K562 (cell line): ENCODE results near the gene ORC1. TPM values are rescaled to one million over a fixed set of nuclear protein-coding genes. Genes with fewer than 3 reads are reported as not detected.

Source experiments
- ATAC-seq: fragments of 200-7000 bp; cut with Tn5 transposase; 3 replicates; pipeline ENCODE4 v1.9.1; 2020; ENCODE audit warnings: moderate library complexity
- BruUV-seq: library from RNA; stranded (reverse); fragments of 400-500 nt; replicated peaks from 2 replicates; lab custom pipeline; 2021; lab: Mats Ljungman, UMichigan
- CTCF ChIA-PET: fragments of 300-600 bp; formaldehyde crosslinking; extraction: SDS; loops from one replicate; lab custom pipeline; 2021; ENCODE audit warnings: low intra/inter-chr PET ratio; lab: Yijun Ruan, JAX
- POLR2A ChIA-PET: fragments of 300-600, 350-650 bp; sonication (Branson Sonifier 250); formaldehyde crosslinking; extraction: SDS; loops from one replicate; lab custom pipeline; 2021; ENCODE audit warnings: antibody characterized with exemption, inconsistent platforms; lab: Yijun Ruan, JAX
- DNase-seq, 4 experiments: peaks; one replicate each; pipeline versions ENCODE4 v3.0.0 to v3.0.0-alpha.2; 2011 to 2018; ENCODE audit warnings: low spot score in 3 of 4, mixed read lengths in 3 of 4; ENCODE audit errors: extremely low read depth in 1 of 4
- FAIRE-seq: peaks from 2 replicates; lab custom pipeline; 2011; peaks lifted over from hg19 to GRCh38; lab: Jason Lieb, UNC
- H2AFZ ChIP-seq: 2 replicates; pipeline ENCODE4 v1.6.0; 2011; ENCODE audit warnings: low read depth, low read length, control low read depth, inconsistent platforms
- H3K27ac ChIP-seq: fragments of 200-600 bp; 3 replicates; pipeline ENCODE4 v1.8.0; 2011; ENCODE audit warnings: low read depth, mild to moderate bottlenecking, control low read depth, inconsistent platforms, low read length, moderate library complexity, mixed read lengths; ENCODE audit errors: extremely low read depth
- H3K27me3 ChIP-seq, 2 experiments: fragments of 300-600 bp in 1 of 2; 2 replicates in 1 of 2; 3 replicates in 1 of 2; pipeline versions ENCODE4 v1.6.0 to v1.8.0; 2011; ENCODE audit warnings: inconsistent platforms in 2 of 2, low read length in 2 of 2, mild to moderate bottlenecking in 1 of 2, mixed read lengths in 1 of 2, moderate library complexity in 1 of 2; ENCODE audit not compliant: control insufficient read depth in 2 of 2, insufficient read depth in 2 of 2
- H3K36me3 ChIP-seq: fragments of 300-600 bp; 3 replicates; pipeline ENCODE4 v1.8.0; 2011; ENCODE audit warnings: mild to moderate bottlenecking, low read length, inconsistent platforms; ENCODE audit not compliant: control insufficient read depth, insufficient read depth
- H3K4me1 ChIP-seq, 2 experiments: fragments of 200-600 bp in 1 of 2; replicated peaks in 1 of 2; 2 replicates in 1 of 2; 3 replicates in 1 of 2; pipeline versions ENCODE4 v1.5.1 to v1.8.0; 2011; ENCODE audit warnings: inconsistent platforms in 2 of 2, low read length in 2 of 2, mild to moderate bottlenecking in 1 of 2, mixed read lengths in 1 of 2, moderate library complexity in 1 of 2; ENCODE audit not compliant: control insufficient read depth in 2 of 2, insufficient read depth in 2 of 2
- H3K4me2 ChIP-seq: 2 replicates; pipeline ENCODE4 v1.6.1; 2011; ENCODE audit warnings: low read length, control low read depth, inconsistent platforms, mixed read lengths; ENCODE audit not compliant: insufficient read depth
- H3K4me3 ChIP-seq: fragments of 200-600 bp; sonication (generic), shearing (Covaris generic); 2 replicates; pipeline ENCODE4 v1.5.1; 2016; ENCODE audit warnings: control low read depth, inconsistent platforms
- H3K79me2 ChIP-seq: fragments of 200-600 bp; 3 replicates; pipeline ENCODE4 v1.8.0; 2011; ENCODE audit warnings: low read length, inconsistent platforms; ENCODE audit not compliant: control insufficient read depth, insufficient read depth
- H3K9ac ChIP-seq, 2 experiments: 2 replicates each; pipeline versions ENCODE4 v1.6.0 to v1.6.1; 2011; ENCODE audit warnings: low read depth in 2 of 2, low read length in 2 of 2, control low read depth in 1 of 2, inconsistent platforms in 1 of 2, mild to moderate bottlenecking in 1 of 2, mixed read lengths in 1 of 2; ENCODE audit not compliant: insufficient read depth in 1 of 2
- H3K9me1 ChIP-seq: one replicate; pipeline ENCODE4 v1.6.0; 2011; ENCODE audit warnings: inconsistent platforms, mild to moderate bottlenecking, low read length, moderate library complexity; ENCODE audit not compliant: control insufficient read depth, insufficient read depth
- H3K9me3 ChIP-seq: replicated peaks from 2 replicates; pipeline ENCODE4 v1.5.1; 2011; ENCODE audit warnings: low read depth, low read length, inconsistent platforms; ENCODE audit not compliant: control insufficient read depth, insufficient read depth
- H4K20me1 ChIP-seq: replicated peaks from 2 replicates; pipeline ENCODE4 v1.6.1; 2011; ENCODE audit warnings: low read length, inconsistent platforms, mixed read lengths; ENCODE audit not compliant: control insufficient read depth, insufficient read depth
- CTBP1 ChIP-seq: fragments of 450-650 bp; IDR thresholded peaks from 2 replicates; pipeline ENCODE4 v1.6.1; 2016; ENCODE audit warnings: borderline replicate concordance
- NCOR1 ChIP-seq: fragments of 450-650 bp; IDR thresholded peaks from 2 replicates; pipeline ENCODE4 v1.6.1; 2016; ENCODE audit warnings: mild to moderate bottlenecking, moderate library complexity
- ZNF507 ChIP-seq: conservative IDR thresholded peaks from 2 replicates; pipeline ENCODE4 v1.6.1; 2017; ENCODE audit warnings: missing genetic modification characterization, missing compliant biosample characterization
- WGBS: fragments of 100-300 bp; shearing (Covaris generic); methylation state at CpG from one replicate; pipeline ENCODE4 v1.1.6; 2016; ENCODE audit warnings: low coverage, mixed read lengths; ENCODE audit not compliant: insufficient coverage; ENCODE audit errors: missing lambda C conversion rate; 5-methylcytosine and 5-hydroxymethylcytosine counted together
- in situ Hi-C: fragments of 300-500 bp; cut with MboI; formaldehyde crosslinking; loops from 4 replicates; pipeline ENCODE4 v1.15.0; 2018; ENCODE audit warnings: inconsistent platforms, mixed read lengths
- intact Hi-C: fragments of 100-400 bp; cut with micrococcal nuclease; formaldehyde crosslinking; loops from 2 replicates; pipeline ENCODE4 v1.14.2; 2022
- polyA plus RNA-seq, 8 experiments: library from polyadenylated mRNA; depleted of rRNA in 4 of 8; stranded (reverse) in 5 of 8; unstranded in 3 of 8; fragments of >200 nt; fragmentation: Nextera tagmentation in 2 of 8; fragmentation: Illumina TruSeq in 1 of 8; extraction: Ambion mirVana in 2 of 8; extraction: Trizol in 1 of 8; gene quantifications; 2 replicates each; pipeline versions ENCODE4 v1.2.1 to v1.2.3, GENCODE V29; 2011 to 2014; ENCODE audit warnings: inconsistent platforms in 1 of 8, missing spikeins in 1 of 8
- total RNA-seq, 7 experiments: library from RNA; depleted of rRNA in 6 of 7; stranded (reverse); fragments of >200 nt in 6 of 7; fragmentation: Illumina TruSeq in 2 of 7; extraction: Trizol in 2 of 7; gene quantifications; 2 replicates each; pipeline versions ENCODE4 v1.2.1 to v1.2.3, GENCODE V29; 2011 to 2021; ENCODE audit warnings: low replicate concordance in 1 of 7
- TF ChIP-seq, protein P1 (sequence below): fragments of 450-650 bp; formaldehyde crosslinking; IDR thresholded peaks from 2 replicates; pipeline ENCODE4 v1.4.0; 2020; ENCODE audit warnings: mild to moderate bottlenecking, mixed read lengths
- TF ChIP-seq, protein P2 (sequence below): sonication (generic); formaldehyde crosslinking; IDR thresholded peaks from 2 replicates; pipeline ENCODE4 v1.5.0; 2020; ENCODE audit warnings: missing genetic modification reagents

ORC1 gene
- total and polyA plus RNA-seq, 9 of the 15 experiments (the other 6 are each of a cell fraction or from before 2014, with no cell fraction given): 26.4 to 91.6 (median 69.7) TPM

GRCh38 chr1:52341655-52342260 is 62.5 kb downstream of the ORC1 start:
- Histone ChIP-seq H4K20me1 (no peaks in the 10 kb centered on the region), H3K79me2 (no peaks in the 10 kb centered on the region), H2AFZ (no peak overlapping the region), H3K4me3 (no peak overlapping the region), H3K36me3 (no peaks in the 10 kb centered on the region; the same call in 1 of the 3 replicates), H3K9ac (no peak overlapping the region), H3K9me1 (no peaks in the 10 kb centered on the region), H3K27ac (no peak overlapping the region), H3K4me1 (no peaks in the 10 kb centered on the region), H3K4me2 (no peak overlapping the region), H3K27me3 (no peaks in the 10 kb centered on the region), H3K9me3 (no peaks in the 10 kb centered on the region)
- DNase-seq: no peak
- TF ChIP-seq, protein P1, sequence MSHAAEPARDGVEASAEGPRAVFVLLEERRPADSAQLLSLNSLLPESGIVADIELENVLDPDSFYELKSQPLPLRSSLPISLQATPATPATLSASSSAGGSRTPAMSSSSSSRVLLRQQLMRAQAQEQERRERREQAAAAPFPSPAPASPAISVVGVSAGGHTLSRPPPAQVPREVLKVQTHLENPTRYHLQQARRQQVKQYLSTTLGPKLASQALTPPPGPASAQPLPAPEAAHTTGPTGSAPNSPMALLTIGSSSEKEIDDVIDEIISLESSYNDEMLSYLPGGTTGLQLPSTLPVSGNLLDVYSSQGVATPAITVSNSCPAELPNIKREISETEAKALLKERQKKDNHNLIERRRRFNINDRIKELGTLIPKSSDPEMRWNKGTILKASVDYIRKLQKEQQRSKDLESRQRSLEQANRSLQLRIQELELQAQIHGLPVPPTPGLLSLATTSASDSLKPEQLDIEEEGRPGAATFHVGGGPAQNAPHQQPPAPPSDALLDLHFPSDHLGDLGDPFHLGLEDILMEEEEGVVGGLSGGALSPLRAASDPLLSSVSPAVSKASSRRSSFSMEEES (CRISPR knock-in tag): peak; percentile 83
- no peak for TF ChIP-seq NCOR1
- TF ChIP-seq CTBP1: no peak
- no peak for TF ChIP-seq ZNF507 (tag)
- TF ChIP-seq, protein P2, sequence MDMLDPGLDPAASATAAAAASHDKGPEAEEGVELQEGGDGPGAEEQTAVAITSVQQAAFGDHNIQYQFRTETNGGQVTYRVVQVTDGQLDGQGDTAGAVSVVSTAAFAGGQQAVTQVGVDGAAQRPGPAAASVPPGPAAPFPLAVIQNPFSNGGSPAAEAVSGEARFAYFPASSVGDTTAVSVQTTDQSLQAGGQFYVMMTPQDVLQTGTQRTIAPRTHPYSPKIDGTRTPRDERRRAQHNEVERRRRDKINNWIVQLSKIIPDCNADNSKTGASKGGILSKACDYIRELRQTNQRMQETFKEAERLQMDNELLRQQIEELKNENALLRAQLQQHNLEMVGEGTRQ (CRISPR knock-in tag): peak; percentile 23; the same call in 1 of the 2 replicates
- CTCF ChIA-PET: no interaction called here
- 57% methylated on average over 7 of the region's 7 CpGs for WGBS
- POLR2A ChIA-PET: interaction anchor here (0.6 to 2.4 kb wide), 5 partner anchors 10 to 654 kb away, joined by 3 to 10 read pairs (median 4); no protein-coding TSS in a partner anchor
- intact Hi-C loops: loop anchor here (10.0 kb wide), 1 partner anchor 447 kb away; no protein-coding TSS in a partner anchor
- ATAC-seq: no peak
- in situ Hi-C loops: no loop called here
- no peak for FAIRE-seq
- no TSS peak for BruUV-seq
